Hematopoietic multipotent progenitor cell treated with erythropoietin and hydrocortisone succinate and interleukin-3 and kit ligand, for 15 days (in vitro differentiated cells): ENCODE data around the gene ACKR3.

Source experiments
- DNase-seq: peaks from one replicate; pipeline ENCODE4 v3.0.0-alpha.2; 2015; ENCODE audit warnings: low spot score

Gene ACKR3

GRCh38 chr2:236569573-236569973 lies at the start of gene ACKR3:
Gene ACKR3, plus strand, starts transcription at chr2:236569825. Its CDS starts 10,641 bp downstream, at chr2:236580466.
- DNase-seq, result no peak

- no peak for DNase-seq
Measured at GRCh38 chr2:236521556-236521955, 48.1 kb upstream of the ACKR3 start.

- DNase-seq, result no peak
Measured at GRCh38 chr2:236523249-236523648, 46.4 kb upstream of the ACKR3 start.

- DNase-seq, result no peak
Measured at GRCh38 chr2:236525411-236525997, 44.1 kb upstream of the ACKR3 start.

- DNase-seq, result no peak
Measured at GRCh38 chr2:236526455-236527158, 43.0 kb upstream of the ACKR3 start.

- no peak for DNase-seq
Measured at GRCh38 chr2:236527159-236527630, 42.4 kb upstream of the ACKR3 start.

- DNase-seq, result no peak
Measured at GRCh38 chr2:236529606-236530005, 40.0 kb upstream of the ACKR3 start.

GRCh38 chr2:236530512-236530911 lies 39.1 kb upstream of the ACKR3 start:
- no peak for DNase-seq

- no peak for DNase-seq
Measured at GRCh38 chr2:236531195-236531594, 38.4 kb upstream of the ACKR3 start.

GRCh38 chr2:236531996-236532395 lies 37.6 kb upstream of the ACKR3 start:
- DNase-seq, result no peak

- no peak for DNase-seq
Measured at GRCh38 chr2:236533343-236533742, 36.3 kb upstream of the ACKR3 start.

GRCh38 chr2:236535024-236535423 lies 34.6 kb upstream of the ACKR3 start:
- no peak for DNase-seq

GRCh38 chr2:236536727-236537398 lies 32.8 kb upstream of the ACKR3 start:
- no peak for DNase-seq

- no peak for DNase-seq
Measured at GRCh38 chr2:236538242-236538641, 31.4 kb upstream of the ACKR3 start.

- no peak for DNase-seq
Measured at GRCh38 chr2:236541008-236541562, 28.5 kb upstream of the ACKR3 start.

- no peak for DNase-seq
Measured at GRCh38 chr2:236544362-236544761, 25.3 kb upstream of the ACKR3 start.

- no peak for DNase-seq
Measured at GRCh38 chr2:236545248-236545658, 24.4 kb upstream of the ACKR3 start.

- no peak for DNase-seq
Measured at GRCh38 chr2:236545814-236546480, 23.7 kb upstream of the ACKR3 start.

- DNase-seq, result no peak
Measured at GRCh38 chr2:236546561-236547002, 23.0 kb upstream of the ACKR3 start.

- DNase-seq, result no peak
Measured at GRCh38 chr2:236547725-236548124, 21.9 kb upstream of the ACKR3 start.

GRCh38 chr2:236548179-236548921 lies 21.3 kb upstream of the ACKR3 start:
- no peak for DNase-seq

GRCh38 chr2:236549165-236549564 lies 20.5 kb upstream of the ACKR3 start:
- DNase-seq, result no peak
